Measurements from ENCODE around the gene ELMOD3. TPM values are rescaled to one million over a fixed set of nuclear protein-coding genes. Genes with fewer than 3 reads are reported as not detected.
"Not testable (repeated sequence)": the region's sequence is repeated elsewhere in the genome, so short reads cannot be mapped to it uniquely, and the experiment has no call there.

Gene ELMOD3
- total and polyA plus RNA-seq, 4 donors = 9.5 to 38.3 (median 21.8) TPM

DNA sequence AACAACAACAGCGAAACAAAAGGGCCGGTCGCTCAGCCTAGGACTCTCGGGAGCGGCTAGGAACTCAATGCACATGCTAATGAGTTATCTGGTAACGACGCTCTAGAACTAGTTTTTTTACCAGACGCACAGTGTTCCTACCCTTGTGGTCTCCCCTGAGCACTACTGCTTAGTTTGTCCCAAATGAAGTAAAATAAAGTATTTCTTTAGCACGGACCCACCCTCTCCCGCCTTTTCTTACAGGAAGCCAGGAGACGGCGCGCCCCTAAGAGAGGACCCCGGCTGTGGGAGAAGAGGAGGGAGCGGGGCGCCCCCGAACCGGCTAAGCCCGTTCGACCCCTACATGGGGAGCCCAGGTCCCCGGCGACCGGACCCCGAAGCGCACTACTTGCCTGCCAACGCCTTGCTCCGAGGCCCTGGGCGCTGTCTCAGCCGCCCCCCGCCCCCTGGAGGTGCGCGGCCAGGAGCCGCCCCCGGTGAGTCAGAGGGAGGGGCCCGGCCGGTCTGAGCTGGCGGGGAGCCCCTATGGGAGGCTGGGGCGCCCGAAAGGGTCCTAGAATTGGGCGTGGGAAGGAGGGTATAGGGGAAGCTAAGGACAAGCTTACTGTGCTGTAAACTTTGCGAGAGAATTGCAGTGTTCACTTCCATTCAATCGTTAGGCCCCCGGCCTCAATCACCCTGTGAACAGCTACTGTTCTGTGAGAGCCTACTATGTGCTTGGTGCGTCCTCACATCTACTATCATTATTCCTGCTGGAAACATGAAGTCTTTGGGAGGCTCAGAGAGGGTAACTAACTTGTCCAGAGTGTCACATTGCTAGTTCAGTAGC lies 59.2 kb downstream of the ELMOD3 start:
- Histone ChIP-seq H3K4me1 (ENCODE audit: control insufficient read depth in 1 of 2, insufficient read depth in 2 of 2, low read length in 2 of 2) (no peaks in the 10 kb centered on the region), H3K27me3 (ENCODE audit: control insufficient read depth in 1 of 2, insufficient read depth in 2 of 2, low read length in 1 of 2) (no peaks in the 10 kb centered on the region), H3K36me3 (ENCODE audit: control insufficient read depth in 1 of 2, insufficient read depth in 2 of 2, low read length in 1 of 2) (no peaks in the 10 kb centered on the region), H3K4me3 (ENCODE audit: low read length in 2 of 2) (peak overlapping the region; percentile 23 to 31), H3K27ac (ENCODE audit: low read depth in 1 of 2, low read length in 2 of 2) (no peak overlapping the region), H3K9me3 (ENCODE audit: control insufficient read depth, low read length) (no peaks in the 10 kb centered on the region)
- intact Hi-C loops (cut with DNase I) = no loop called here
- peak; percentile 77 for ATAC-seq (ENCODE audit: low FRiP score)
- 2 to 3% methylated on average over 43 to 44 of the region's 44 CpGs for WGBS, 2 donors
- peak; percentile 73 to 89 for DNase-seq

DNA sequence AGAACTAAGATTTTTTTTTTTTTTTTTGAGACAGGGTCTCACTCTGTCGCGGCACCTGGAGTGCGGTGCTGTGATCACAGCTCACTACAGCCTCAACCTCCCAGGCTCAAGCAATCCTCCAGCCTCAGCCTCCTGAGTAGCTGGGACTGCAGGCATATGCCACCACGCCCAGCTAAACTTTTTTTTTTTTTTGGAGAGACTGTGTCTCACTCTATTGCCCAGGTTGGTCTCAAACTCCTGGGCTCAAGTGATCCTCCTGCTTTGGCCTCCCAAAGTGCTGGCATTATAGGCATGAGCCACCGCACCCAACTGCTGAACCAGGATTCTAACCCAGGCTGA lies 59.8 kb downstream of the ELMOD3 start:
- DNase-seq; intact Hi-C loops (cut with DNase I); H3K27ac ChIP-seq (ENCODE audit: low read depth in 1 of 2, low read length in 2 of 2); ATAC-seq (ENCODE audit: low FRiP score); H3K36me3 ChIP-seq (ENCODE audit: control insufficient read depth in 1 of 2, insufficient read depth in 2 of 2, low read length in 1 of 2); H3K27me3 ChIP-seq (ENCODE audit: control insufficient read depth in 1 of 2, insufficient read depth in 2 of 2, low read length in 1 of 2); H3K4me3 ChIP-seq (ENCODE audit: low read length in 2 of 2); H3K9me3 ChIP-seq (ENCODE audit: control insufficient read depth, low read length); H3K4me1 ChIP-seq (ENCODE audit: control insufficient read depth in 1 of 2, insufficient read depth in 2 of 2, low read length in 2 of 2): not testable (repeated sequence)
- 74 to 87% methylated on average over 5 of the region's 5 CpGs for WGBS, 2 donors

DNA sequence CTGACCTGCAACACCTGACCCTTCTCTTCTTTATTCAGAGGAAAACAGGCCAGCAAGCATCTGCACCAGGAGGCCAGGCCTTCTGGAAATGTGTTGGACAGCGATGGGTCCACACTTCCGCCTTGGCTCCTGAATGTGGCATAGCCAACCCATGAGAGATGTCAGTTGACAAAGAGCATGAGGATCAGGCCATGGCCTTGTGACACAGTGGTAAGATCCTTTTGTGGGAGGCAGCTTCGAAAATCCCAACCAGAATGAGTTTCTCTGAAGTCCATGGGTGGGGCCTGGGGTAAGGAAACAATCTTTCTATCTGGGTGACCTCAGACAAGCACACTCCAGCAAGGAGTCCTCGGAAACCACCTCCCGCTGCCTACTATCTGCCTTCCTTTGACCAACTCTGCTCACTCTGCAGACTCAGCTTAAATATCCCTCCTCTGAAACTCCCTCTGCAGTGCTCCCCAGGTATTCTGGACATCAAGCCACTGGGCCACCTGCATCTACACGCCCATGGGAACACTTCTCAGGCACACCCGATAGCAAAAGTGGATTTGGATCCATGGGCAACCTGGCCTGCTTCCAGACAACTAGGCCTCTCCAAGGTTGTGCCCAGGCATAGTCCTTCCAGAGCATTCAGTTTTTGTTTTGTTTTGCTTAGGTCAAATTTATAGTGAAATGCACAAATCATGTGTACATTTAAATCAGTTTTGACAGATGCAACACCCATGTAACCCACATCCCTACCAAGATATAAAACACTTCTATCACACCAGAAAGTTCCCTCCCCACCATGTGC lies 60.4 kb downstream of the ELMOD3 start:
- intact Hi-C loops (cut with DNase I) = no loop called here
- no peak for ATAC-seq (ENCODE audit: low FRiP score)
- H3K27ac ChIP-seq (ENCODE audit: low read depth in 1 of 2, low read length in 2 of 2) = no peak overlapping the region
- H3K9me3 ChIP-seq (ENCODE audit: control insufficient read depth, low read length) = no peaks in the 10 kb centered on the region
- H3K4me1 ChIP-seq (ENCODE audit: control insufficient read depth in 1 of 2, insufficient read depth in 2 of 2, low read length in 2 of 2) = no peaks in the 10 kb centered on the region
- no peak overlapping the region for H3K4me3 ChIP-seq (ENCODE audit: low read length in 2 of 2)
- 90 to 92% methylated on average over 7 of the region's 7 CpGs for WGBS, 2 donors
- DNase-seq = no peak
- H3K27me3 ChIP-seq (ENCODE audit: control insufficient read depth in 1 of 2, insufficient read depth in 2 of 2, low read length in 1 of 2) = no peaks in the 10 kb centered on the region
- no peaks in the 10 kb centered on the region for H3K36me3 ChIP-seq (ENCODE audit: control insufficient read depth in 1 of 2, insufficient read depth in 2 of 2, low read length in 1 of 2)

DNA sequence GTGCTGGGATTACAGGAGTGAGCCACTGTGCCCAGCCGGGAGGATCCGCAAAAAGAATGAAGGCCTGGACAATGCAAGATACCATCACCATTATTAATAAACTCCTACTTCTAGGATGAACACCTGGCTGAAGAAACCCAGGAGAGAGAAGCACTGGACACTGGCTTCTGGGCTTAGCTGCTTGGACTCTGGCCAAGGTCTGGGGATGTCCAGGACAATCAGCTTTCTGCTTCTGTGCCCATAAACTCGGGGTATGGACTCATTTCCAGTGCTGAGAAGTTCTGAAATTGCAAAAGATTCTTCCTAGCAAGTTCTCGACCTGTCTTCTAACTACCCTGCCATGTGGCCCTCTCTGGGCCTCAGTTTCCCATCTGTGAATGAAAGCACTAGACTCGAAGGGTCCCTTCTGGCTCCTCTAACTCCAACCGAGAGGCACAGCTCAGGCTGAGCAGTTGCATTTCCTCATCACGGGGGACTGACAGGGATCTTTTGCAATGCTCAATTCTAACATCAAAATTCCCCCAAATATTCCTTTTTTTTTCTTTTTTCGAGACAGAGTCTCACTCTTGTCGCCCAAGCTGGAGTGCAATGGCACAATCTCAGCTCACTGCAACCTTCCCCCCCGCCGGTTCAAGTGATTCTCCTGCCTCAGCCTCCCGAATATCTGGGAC lies 61.5 kb downstream of the ELMOD3 start:
- Histone ChIP-seq H3K4me1 (ENCODE audit: control insufficient read depth in 1 of 2, insufficient read depth in 2 of 2, low read length in 2 of 2) (no peaks in the 10 kb centered on the region), H3K27me3 (ENCODE audit: control insufficient read depth in 1 of 2, insufficient read depth in 2 of 2, low read length in 1 of 2) (no peaks in the 10 kb centered on the region), H3K4me3 (ENCODE audit: low read length in 2 of 2) (no peak overlapping the region), H3K27ac (ENCODE audit: low read depth in 1 of 2, low read length in 2 of 2) (no peak overlapping the region), H3K36me3 (ENCODE audit: control insufficient read depth in 1 of 2, insufficient read depth in 2 of 2, low read length in 1 of 2) (no peaks in the 10 kb centered on the region), H3K9me3 (ENCODE audit: control insufficient read depth, low read length) (no peaks in the 10 kb centered on the region)
- intact Hi-C loops (cut with DNase I) = no loop called here
- DNase-seq (no peak), ATAC-seq (ENCODE audit: low FRiP score) (no peak)
- WGBS, 2 donors = 86 to 89% methylated on average over 12 of the region's 12 CpGs

DNA sequence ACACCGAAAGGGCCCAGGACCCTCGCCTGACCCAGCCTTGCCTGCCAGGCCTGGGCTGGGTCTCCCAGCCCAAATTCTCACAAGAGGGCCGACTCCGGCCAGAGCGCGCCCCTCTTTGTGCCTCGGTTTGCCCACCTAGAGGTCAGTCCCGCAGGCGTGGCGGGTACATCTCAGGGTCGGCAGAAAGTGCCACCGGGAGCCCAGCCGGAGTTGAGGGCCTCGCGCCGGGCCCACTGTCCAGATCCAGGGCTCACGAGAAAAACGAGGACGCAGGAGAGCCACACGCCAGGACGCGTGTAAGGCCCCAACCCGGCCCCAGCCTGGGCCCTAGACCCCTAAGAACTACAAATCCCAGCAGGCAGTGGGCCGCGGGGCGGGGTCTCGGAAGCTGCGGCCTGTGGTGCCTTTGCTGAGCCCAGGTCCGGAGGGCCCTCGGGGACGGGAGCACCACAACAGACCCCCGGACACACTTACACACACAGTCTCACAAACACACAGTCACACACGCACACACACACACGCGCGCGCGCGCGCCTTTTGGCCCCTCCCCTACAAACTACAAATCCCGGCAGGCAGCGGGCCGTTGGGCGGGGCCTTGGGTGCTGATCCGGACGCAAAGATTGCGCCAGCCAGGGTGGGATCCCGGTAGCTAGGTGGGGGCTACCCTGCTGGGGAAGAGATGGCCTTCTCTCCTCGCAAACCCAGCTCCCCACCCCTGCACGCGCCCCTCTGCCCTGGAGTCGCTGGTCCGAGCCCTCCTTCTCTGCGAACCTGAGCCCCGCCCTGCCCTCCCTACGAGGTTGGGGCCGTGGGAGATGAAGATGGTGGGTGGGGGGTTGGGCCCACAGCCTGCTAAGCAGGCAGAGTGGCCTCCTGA lies 63.8 kb downstream of the ELMOD3 start, which contains the start of gene SH2D6:
SH2D6 (plus strand) TSS at position 583 of the 877 bp plus-strand sequence. CDS start 10,752 bp downstream, outside the sequence.
- WGBS, 2 donors = 17% methylated on average over 55 to 57 of the region's 57 CpGs
- intact Hi-C loops (cut with DNase I) = no loop called here
- ATAC-seq (ENCODE audit: low FRiP score) (peak; percentile 89), DNase-seq (peak; percentile 92 to 95)
- no peaks in the 10 kb centered on the region for H3K9me3 ChIP-seq (ENCODE audit: control insufficient read depth, low read length)
- H3K4me1 ChIP-seq (ENCODE audit: control insufficient read depth in 1 of 2, insufficient read depth in 2 of 2, low read length in 2 of 2) = no peaks in the 10 kb centered on the region
- H3K27me3 ChIP-seq (ENCODE audit: control insufficient read depth in 1 of 2, insufficient read depth in 2 of 2, low read length in 1 of 2) = no peaks in the 10 kb centered on the region
- H3K36me3 ChIP-seq (ENCODE audit: control insufficient read depth in 1 of 2, insufficient read depth in 2 of 2, low read length in 1 of 2) = no peaks in the 10 kb centered on the region
- peak within 1 kb of the TSS; percentile 38 to 68 for H3K27ac ChIP-seq (ENCODE audit: low read depth in 1 of 2, low read length in 2 of 2)
- H3K4me3 ChIP-seq (ENCODE audit: low read length in 2 of 2) = peak within 1 kb of the TSS; percentile 50 to 53

DNA sequence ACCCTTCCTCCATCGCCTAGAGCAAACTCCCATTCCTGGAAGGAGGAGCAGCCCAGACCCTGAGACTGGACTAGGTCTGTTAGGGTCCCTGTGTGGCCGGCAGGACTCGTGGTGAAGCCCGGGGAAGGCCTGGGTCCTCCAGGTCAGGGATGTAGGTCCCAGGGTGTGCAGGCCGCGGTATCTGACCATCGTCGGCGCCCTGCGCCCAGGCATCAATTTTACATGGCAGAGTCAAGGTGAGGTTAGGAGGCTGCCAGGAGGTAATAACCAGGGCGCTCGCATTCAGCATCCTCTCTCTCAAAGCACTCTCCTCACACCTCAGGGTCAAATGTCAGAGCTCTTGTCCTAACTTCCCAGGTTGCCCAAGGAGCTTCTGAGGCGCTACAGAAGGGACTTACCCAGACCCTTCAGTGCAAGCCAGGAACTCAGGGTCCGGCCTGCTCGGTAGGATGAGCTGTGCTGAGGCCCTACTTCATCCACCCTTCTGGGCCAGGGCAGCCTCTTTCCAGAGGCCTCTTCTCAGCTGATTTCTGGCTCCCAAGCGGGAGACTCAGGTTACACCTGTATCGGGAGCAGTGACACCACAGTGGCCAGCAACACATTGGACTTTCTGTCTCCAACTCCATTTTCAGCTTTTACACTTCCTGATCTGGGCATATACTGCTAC lies 64.6 kb downstream of the ELMOD3 start:
- Histone ChIP-seq H3K9me3 (ENCODE audit: control insufficient read depth, low read length) (no peaks in the 10 kb centered on the region), H3K4me3 (ENCODE audit: low read length in 2 of 2) (peak overlapping the region; percentile 50 to 53), H3K27ac (ENCODE audit: low read depth in 1 of 2, low read length in 2 of 2) (peak overlapping the region; percentile 38 to 68), H3K4me1 (ENCODE audit: control insufficient read depth in 1 of 2, insufficient read depth in 2 of 2, low read length in 2 of 2) (no peaks in the 10 kb centered on the region), H3K36me3 (ENCODE audit: control insufficient read depth in 1 of 2, insufficient read depth in 2 of 2, low read length in 1 of 2) (no peaks in the 10 kb centered on the region), H3K27me3 (ENCODE audit: control insufficient read depth in 1 of 2, insufficient read depth in 2 of 2, low read length in 1 of 2) (no peaks in the 10 kb centered on the region)
- DNase-seq (no peak), ATAC-seq (ENCODE audit: low FRiP score) (peak; percentile 1)
- intact Hi-C loops (cut with DNase I) = no loop called here
- 58 to 63% methylated on average over 17 of the region's 17 CpGs for WGBS, 2 donors

DNA sequence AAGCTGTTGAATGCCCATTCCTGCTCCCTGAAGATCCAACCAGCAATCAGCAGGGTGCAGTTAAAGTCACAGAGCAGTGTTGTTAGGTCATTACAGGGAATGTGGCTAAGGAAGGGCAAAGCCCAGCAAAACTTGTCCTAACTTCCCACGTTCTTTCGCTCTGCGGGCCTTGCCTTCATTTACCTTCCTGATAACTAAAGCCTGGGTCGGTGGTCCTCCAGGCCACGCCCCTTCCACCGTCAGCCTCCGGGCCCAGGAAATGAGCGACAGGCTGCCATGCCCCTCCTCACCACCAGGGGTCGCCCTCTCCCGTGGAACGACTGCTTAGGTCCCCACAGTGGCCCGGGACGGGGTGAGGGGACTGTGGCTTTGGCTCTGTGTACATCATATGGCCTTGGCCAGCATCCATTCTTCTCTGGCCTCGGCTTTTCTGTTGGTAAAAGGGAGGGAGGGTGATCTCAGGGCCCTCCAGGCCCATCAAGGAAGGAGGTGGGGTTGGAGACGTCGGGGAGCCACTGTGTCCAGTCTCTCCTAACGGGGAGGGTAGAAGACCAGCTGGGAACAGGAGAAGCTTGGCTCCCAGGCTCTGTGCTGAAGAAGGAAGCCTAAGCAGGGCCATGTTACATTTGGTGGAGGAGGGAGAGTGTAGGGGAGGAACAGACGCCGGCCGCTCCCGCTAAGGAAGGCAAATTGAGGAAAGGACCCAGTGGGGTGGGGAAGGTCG lies 66.1 kb downstream of the ELMOD3 start:
- no peak overlapping the region for H3K4me3 ChIP-seq (ENCODE audit: low read length in 2 of 2)
- H3K4me1 ChIP-seq (ENCODE audit: control insufficient read depth in 1 of 2, insufficient read depth in 2 of 2, low read length in 2 of 2) = no peaks in the 10 kb centered on the region
- WGBS, 2 donors = 15 to 17% methylated on average over 22 of the region's 22 CpGs
- H3K27ac ChIP-seq (ENCODE audit: low read depth in 1 of 2, low read length in 2 of 2) = peak overlapping the region in 1 of 2 donors; percentile 19
- intact Hi-C loops (cut with DNase I) = loop anchor here (1.0 kb wide), 2 partner anchors 131 to 132 kb away; no protein-coding TSS in a partner anchor
- peak; percentile 92 for ATAC-seq (ENCODE audit: low FRiP score)
- no peaks in the 10 kb centered on the region for H3K9me3 ChIP-seq (ENCODE audit: control insufficient read depth, low read length)
- H3K27me3 ChIP-seq (ENCODE audit: control insufficient read depth in 1 of 2, insufficient read depth in 2 of 2, low read length in 1 of 2) = no peaks in the 10 kb centered on the region
- peak; percentile 93 to 97 for DNase-seq
- H3K36me3 ChIP-seq (ENCODE audit: control insufficient read depth in 1 of 2, insufficient read depth in 2 of 2, low read length in 1 of 2) = no peaks in the 10 kb centered on the region
